AG10803 (cell line): Measurements from ENCODE around the gene PDPR.
"Not testable (repeated sequence)": the region's sequence is repeated elsewhere in the genome, so short reads cannot be mapped to it uniquely, and the experiment has no call there.

ENCODE experiments used
- DNase-seq: peaks from one replicate; pipeline ENCODE4 v3.0.0; 2010; ENCODE audit warnings: low read depth
- H3K4me3 ChIP-seq: 2 replicates; pipeline ENCODE4 v1.5.1; 2011; ENCODE audit warnings: mild to moderate bottlenecking, low read length, control low read depth

PDPR gene

GRCh38 chr16:70113982-70114826 is at the start of gene PDPR:
PDPR (plus strand) TSS chr16:70114332; CDS start chr16:70120493, 6,161 bp downstream.
- H3K4me3 ChIP-seq = peak within 1 kb of the TSS; percentile 74
- DNase-seq = peak; percentile 89

DNA sequence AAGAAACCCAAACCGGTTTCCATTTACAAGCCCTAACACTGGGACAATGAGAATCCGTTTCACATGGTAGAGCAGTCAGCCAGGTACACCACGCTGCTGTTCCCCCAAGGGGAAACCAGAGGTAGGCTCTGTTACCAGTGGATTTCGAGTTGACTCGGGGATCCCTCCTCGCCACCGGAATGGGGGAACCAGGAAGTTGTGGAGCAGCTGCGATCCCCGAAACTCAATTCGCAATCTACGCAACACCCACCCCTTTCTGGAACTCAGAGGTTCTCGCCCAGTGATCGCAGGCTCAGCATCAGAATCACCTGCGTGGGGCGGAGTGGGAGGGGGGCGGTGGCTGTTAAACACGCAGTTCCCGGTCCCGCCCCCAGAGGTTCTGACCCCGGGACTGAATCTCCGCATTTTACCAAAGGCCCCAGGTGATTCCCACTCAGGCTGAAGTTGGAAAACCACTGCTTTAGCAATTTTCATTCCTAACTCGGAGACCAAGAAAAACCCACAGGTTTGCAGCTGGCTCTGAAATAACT is 49.2 kb upstream of the PDPR start:
- DNase-seq = not testable (repeated sequence)
- peak overlapping the region; percentile 68 for H3K4me3 ChIP-seq

GRCh38 chr16:70065376-70065745 is 48.8 kb upstream of the PDPR start:
- DNase-seq = not testable (repeated sequence)

GRCh38 chr16:70065746-70066658 is 48.1 kb upstream of the PDPR start:
- peak; percentile 78 for DNase-seq
- peak overlapping the region; percentile 68 for H3K4me3 ChIP-seq

More at GRCh38 chr16:70065376-70065745, 48.8 kb upstream of the PDPR start:
- peak overlapping the region; percentile 68 for H3K4me3 ChIP-seq

DNA sequence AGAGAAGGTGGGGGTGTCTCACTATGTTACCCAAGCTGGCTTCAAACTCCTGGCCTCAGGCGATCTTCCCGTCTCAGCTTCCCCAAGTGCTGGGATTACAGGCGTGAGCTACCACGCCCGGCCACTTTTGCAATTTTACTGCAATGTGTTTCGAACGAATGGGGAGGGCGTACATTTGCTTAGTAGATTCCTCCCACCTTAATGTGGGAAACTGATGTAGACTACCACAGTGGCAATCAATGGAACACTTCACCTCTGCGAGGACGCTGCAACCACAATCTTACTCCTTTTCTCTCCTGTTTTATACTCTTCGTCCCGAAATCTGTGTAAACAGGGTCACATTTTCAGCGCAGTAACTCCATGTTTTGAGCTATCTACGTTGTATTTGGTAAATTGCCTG is 47.4 kb upstream of the PDPR start:
- H3K4me3 ChIP-seq = not testable (repeated sequence)

DNA sequence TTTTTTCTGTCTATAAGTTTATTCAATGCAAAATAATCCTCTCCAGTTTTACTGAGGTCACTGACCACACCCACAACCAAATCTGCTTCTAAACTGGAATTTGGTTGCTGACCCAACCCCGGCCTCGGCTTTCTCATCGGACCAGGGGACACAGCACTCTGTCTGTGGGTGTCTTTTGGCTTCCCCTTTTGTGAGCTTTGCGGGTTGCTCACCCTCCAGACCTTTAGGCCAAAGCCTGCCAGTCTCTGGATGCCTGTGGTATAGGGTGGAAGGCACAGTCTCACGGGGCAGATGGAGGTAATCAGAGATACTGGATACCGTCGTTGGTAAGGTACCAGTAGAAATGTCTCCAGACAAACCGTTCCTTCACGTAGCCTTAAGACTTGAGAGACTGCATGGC is 35.1 kb upstream of the PDPR start:
- DNase-seq, H3K4me3 ChIP-seq: not testable (repeated sequence)

More for the DNA sequence above, 47.4 kb upstream of the PDPR start:
- not testable (repeated sequence) for DNase-seq

DNA sequence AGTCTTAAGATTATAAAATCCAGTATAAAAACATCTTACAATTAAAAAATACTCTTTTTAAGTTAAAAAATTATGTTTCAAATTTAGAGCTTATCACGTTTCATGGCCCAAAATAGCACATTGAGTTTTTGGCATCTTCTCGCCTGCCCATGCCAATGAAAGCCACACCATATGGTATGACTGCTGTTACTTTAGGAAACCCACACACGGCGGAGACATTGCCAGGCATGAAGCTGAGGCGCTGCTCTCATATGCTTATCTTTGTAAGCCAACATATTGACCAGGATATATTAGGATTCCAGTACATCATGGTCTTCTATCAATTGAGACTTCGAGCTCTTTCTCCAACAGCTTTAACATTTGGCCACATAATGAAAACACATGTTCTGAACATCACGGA is 32.9 kb upstream of the PDPR start:
- not testable (repeated sequence) for H3K4me3 ChIP-seq
- DNase-seq = peak; percentile 24

DNA sequence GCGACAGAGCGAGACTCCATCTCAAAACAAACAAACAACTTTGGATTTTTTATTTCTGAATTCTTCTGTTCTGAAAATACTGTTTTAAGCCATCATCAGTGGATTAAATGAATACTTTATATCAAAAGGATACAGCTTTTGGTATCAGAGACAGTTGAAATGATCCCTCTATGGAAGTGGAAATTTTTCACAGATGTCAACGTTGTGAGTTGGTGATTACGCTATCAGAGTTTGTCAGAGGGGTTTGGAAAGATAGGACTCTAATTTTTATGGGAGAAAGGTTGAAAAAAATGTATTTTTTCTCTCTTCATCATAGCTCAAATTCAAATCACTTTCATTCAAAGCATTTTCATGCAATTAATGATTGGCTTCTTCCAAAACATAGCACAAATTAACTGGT is 30.2 kb upstream of the PDPR start:
- H3K4me3 ChIP-seq, DNase-seq: not testable (repeated sequence)

- not testable (repeated sequence) for DNase-seq, H3K4me3 ChIP-seq
Measured at GRCh38 chr16:70088160-70088559, 26.0 kb upstream of the PDPR start.

GRCh38 chr16:70088877-70089276 is 25.3 kb upstream of the PDPR start:
- not testable (repeated sequence) for H3K4me3 ChIP-seq, DNase-seq

DNA sequence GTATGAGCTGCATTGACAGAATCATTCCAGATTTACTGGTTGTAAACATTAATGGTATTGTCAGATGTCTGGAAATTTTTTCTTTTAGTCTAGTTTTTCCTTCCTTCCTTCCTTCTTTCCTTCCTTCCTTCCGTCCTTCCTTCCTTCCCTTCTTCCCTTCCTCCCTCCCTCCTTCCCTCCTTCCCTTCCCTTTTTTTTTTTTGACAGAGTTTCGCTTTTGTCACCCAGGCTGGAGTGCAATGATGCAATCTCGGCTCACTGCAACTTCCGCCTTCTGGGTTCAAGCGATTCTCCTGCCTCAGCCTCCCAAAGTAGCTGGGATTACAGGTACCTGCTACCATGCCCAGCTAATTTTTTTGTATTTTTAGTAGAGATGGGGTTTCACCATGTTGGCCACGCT is 24.8 kb upstream of the PDPR start:
- H3K4me3 ChIP-seq, DNase-seq: not testable (repeated sequence)

GRCh38 chr16:70091104-70091503 is 23.0 kb upstream of the PDPR start:
- not testable (repeated sequence) for DNase-seq, H3K4me3 ChIP-seq

DNA sequence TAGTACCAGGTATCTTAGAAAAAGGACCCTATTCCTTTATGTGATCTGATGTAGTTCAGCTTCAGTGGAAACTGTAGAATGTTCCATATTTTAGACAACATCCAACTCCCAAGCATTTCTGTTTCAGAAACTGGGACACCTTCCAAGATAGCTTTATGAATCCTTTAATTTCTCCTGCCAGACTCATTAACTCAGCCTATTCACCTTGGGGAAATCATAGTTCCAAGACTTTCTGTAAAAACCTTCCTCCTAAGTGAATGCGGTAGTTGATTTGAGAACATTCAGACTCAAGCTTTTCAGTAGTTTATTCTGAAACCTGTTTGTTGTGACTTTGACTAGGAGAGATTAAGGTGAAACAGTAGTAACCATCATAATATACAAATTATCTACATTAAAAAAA is 20.0 kb upstream of the PDPR start:
- not testable (repeated sequence) for DNase-seq, H3K4me3 ChIP-seq

DNA sequence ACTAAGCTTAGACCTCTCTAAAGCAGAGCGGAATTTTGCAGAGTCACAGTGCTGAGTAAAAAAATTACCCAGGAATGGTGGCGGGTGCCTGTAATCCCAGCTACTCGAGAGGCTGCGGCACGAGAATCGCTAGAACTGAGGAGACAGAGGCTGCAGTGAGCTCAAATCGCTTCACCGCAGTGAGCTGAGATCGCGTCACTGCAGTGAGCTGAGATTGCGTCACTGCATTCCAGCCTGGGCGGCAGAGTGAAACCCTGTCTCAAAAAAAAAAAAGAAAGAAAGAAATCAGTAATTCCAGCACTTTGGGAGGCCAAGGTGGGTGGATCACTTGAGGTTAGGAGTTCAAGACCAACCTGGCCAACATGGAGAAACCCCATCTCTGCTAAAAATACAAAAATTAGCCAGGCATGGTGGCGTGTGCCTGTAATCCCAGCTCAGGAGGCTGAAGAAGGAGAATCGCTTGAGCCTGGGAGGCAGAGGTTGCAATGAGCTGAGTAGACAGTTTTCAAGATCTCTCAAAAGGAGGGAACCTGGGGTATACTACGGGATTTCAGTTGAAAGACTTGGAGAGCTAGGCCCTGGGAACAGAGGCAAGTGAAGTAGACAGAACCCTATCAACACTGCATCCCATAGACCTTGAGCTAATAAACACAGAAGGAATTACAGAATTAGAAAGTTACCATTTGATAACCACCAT is 4.4 kb upstream of the PDPR start:
- DNase-seq = peak; percentile 4
- not testable (repeated sequence) for H3K4me3 ChIP-seq

- DNase-seq, H3K4me3 ChIP-seq: not testable (repeated sequence)
Measured at GRCh38 chr16:70112162-70112561, 2.0 kb upstream of the PDPR start.

GRCh38 chr16:70113599-70113981 is 542 bp upstream of the PDPR start:
- DNase-seq = not testable (repeated sequence)
- H3K4me3 ChIP-seq = peak overlapping the region; percentile 53

GRCh38 chr16:70118354-70118753 is 4.2 kb downstream of the PDPR start:
- DNase-seq, H3K4me3 ChIP-seq: not testable (repeated sequence)

DNA sequence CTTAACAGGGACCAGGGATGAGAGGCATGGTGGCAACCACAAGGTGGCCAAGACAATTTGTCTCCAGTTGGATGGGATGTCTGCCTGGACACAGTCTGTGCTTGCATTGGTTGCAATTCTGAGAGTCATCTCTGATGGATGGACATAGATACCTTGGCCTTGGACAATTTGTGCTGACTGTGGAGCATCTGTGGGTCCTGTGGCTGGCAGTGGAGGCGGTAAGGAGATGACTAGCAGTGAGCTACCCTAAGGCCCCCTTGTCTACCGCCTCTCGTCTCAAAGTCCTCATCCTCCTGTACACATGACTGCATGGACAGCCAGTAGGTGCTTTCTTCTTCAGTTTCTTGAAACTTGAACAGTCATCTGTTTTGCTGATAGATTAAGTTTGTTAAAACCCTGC is 4.6 kb downstream of the PDPR start:
- not testable (repeated sequence) for DNase-seq, H3K4me3 ChIP-seq

- not testable (repeated sequence) for H3K4me3 ChIP-seq, DNase-seq
Measured at GRCh38 chr16:70120398-70120797, 6.3 kb downstream of the PDPR start.
